Activated T-cell treated with anti-CD3 and anti-CD28 coated beads, Interleukin-2, amount 50 U/mL, for 24 hours (primary cell): ENCODE measurements around the gene MAP4K2.

Source experiments
- DNase-seq: peaks from one replicate; pipeline ENCODE4 v3.0.0-alpha.2; 2020
- H3K27ac Mint-ChIP-seq: 2 replicates; pipeline ENCODE4 v1.8.0; 2020; ENCODE audit warnings: mild to moderate bottlenecking, mixed read lengths
- H3K27me3 Mint-ChIP-seq: 2 replicates; pipeline ENCODE4 v1.8.0; 2020; ENCODE audit warnings: mixed read lengths
- H3K36me3 Mint-ChIP-seq: 2 replicates; pipeline ENCODE4 v1.8.0; 2020; ENCODE audit warnings: low read depth, mixed read lengths
- H3K4me1 Mint-ChIP-seq: 2 replicates; pipeline ENCODE4 v1.8.0; 2020; ENCODE audit warnings: low read depth, mixed read lengths
- H3K4me3 Mint-ChIP-seq: 2 replicates; pipeline ENCODE4 v1.8.0; 2020; ENCODE audit warnings: mild to moderate bottlenecking, moderate library complexity, mixed read lengths
- H3K9me3 Mint-ChIP-seq: 2 replicates; pipeline ENCODE4 v1.8.0; 2020; ENCODE audit warnings: mixed read lengths

Gene MAP4K2

GRCh38 chr11:64744544-64745188 lies 58.3 kb downstream of the MAP4K2 start:
- peak; percentile 53 for DNase-seq
- peaks cover 7% of the 10 kb centered on the region for H3K27me3 Mint-ChIP-seq
- peak overlapping the region; percentile 72 for H3K4me3 Mint-ChIP-seq
- no peaks in the 10 kb centered on the region for H3K9me3 Mint-ChIP-seq
- H3K4me1 Mint-ChIP-seq: peaks cover 30% of the 10 kb centered on the region
- H3K36me3 Mint-ChIP-seq: peaks cover 1% of the 10 kb centered on the region
- H3K27ac Mint-ChIP-seq: peak overlapping the region; percentile 89

GRCh38 chr11:64743591-64744543 lies 59.1 kb downstream of the MAP4K2 start, which contains the start of gene RASGRP2:
RASGRP2 (minus strand) TSS chr11:64744142; CDS start chr11:64742866, 1,276 bp downstream.
- H3K27ac Mint-ChIP-seq: peak within 1 kb of the TSS; percentile 89
- peaks cover 8% of the 10 kb centered on the region for H3K36me3 Mint-ChIP-seq
- DNase-seq: peak; percentile 84
- no peaks in the 10 kb centered on the region for H3K9me3 Mint-ChIP-seq
- peaks cover 7% of the 10 kb centered on the region for H3K27me3 Mint-ChIP-seq
- H3K4me3 Mint-ChIP-seq: peak within 1 kb of the TSS; percentile 72
- peaks cover 33% of the 10 kb centered on the region for H3K4me1 Mint-ChIP-seq

DNA sequence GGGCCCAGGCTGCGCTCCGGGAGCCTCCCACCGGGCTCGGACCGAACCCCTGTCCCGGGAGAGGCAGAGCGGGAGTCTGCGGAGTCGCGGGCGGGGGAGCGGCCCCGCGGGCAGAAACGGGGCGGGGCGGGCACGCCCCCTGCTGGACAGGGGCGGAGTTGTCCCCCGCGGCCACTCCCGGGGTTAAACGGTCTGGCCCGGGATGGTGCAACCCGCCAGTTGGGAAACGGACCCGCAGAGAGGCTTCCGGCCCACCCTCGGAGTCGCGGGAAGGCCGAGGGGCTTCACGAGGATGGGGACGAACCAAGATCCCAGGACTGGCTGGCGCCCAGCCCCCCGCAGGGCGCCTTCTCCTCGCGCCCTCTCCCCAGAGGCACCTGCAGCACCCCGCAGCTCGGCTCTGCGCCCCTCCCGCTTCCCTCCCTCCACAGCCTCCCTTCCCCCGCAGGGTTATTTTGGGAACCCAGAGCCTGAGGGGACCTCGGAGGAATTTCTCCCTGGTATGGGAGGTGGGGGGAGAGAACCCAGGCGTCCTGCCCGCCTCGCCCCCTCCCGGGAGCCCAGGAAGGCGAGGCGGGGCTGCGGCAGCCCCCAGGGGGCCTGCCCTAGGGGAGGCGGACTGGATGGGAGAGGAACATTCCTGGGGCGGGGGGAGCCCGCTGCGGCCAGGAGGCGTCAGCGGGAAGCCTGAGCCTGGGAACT lies 60.0 kb downstream of the MAP4K2 start:
- Mint-ChIP-seq H3K9me3 (no peaks in the 10 kb centered on the region), H3K27ac (no peak overlapping the region), H3K36me3 (peaks cover 8% of the 10 kb centered on the region), H3K27me3 (peaks cover 7% of the 10 kb centered on the region), H3K4me3 (peak overlapping the region; percentile 67), H3K4me1 (peaks cover 34% of the 10 kb centered on the region)
- peak; percentile 90 for DNase-seq

DNA sequence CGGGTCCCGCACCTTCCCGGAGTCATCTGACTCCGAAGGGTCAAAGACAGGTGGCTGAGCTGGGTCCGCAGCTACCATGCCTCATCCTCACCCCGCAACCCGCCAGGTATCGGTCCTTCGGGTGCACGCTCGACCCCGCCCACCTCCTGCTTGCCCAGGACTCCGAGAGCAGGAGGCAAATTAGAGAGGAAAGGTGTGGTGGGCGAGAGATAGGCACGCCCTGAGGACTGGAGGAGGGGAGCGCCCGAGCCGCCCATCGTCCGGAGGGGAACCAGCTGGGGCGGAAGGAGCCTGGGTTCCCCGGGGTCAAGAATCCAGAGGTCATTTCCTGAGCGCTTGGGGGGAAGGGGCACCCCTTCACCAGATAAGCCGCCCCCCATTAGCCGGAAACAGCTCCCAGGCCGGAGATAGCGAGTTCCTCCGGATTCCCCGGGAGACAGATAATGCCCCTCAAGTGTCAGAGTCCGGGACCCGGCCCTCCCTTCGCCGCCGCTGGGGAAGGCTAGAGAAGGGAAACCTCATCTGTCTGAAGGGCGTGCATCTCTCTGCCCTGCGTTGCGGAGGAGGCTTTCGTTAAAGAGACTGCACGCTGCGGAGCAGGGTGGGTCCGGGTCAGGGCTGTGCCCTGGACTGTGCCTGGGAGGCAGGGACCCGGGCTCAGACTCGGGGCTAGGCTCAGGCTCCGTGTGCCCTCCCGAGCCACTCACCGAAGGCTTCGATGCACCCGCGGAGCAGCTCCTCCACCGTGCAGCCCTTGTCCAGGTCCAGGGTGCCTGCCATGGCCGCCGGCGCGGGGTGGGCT lies 60.7 kb downstream of the MAP4K2 start:
- H3K27me3 Mint-ChIP-seq: peaks cover 7% of the 10 kb centered on the region
- H3K27ac Mint-ChIP-seq: no peak overlapping the region
- DNase-seq: no peak
- peaks cover 11% of the 10 kb centered on the region for H3K36me3 Mint-ChIP-seq
- H3K9me3 Mint-ChIP-seq: no peaks in the 10 kb centered on the region
- H3K4me3 Mint-ChIP-seq: peak overlapping the region; percentile 67
- H3K4me1 Mint-ChIP-seq: peaks cover 36% of the 10 kb centered on the region

DNA sequence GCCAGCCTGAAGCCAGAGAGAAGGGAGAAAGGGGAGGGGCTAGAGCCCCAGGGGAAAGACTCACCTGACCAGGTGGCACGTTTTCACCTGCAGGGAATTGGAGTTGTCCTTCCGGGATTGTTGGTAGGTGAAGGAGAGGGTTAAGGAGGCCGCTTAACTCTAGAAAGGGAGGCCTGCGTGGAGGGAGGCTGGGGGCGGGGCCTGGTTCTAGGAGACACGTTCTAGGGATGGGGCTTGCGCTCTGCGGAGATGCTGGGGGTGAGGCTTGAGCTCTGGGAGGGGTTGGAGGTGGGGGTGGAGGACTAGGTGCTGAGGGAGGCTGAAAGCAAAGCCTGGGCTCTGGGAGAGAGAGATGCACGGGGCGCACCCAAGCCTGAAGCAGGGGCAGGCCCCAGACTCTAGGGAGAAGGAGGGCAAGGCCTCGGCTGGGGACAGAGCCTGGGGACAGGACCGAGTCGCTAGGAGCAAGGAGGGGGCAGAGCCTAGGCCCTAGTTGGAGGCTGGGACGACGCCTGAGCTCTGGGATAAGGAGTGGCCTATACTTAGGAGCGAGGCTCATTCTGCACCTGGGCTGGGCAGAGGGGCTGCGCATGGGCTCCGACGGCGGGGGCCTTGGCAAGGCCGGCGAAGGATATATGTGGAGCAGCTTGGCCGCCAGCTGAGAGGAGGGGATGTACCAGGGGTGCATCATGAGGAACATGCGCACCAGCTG lies 61.5 kb downstream of the MAP4K2 start:
- Mint-ChIP-seq H3K36me3 (peaks cover 15% of the 10 kb centered on the region), H3K27ac (no peak overlapping the region), H3K27me3 (peaks cover 7% of the 10 kb centered on the region), H3K9me3 (no peaks in the 10 kb centered on the region), H3K4me1 (peaks cover 36% of the 10 kb centered on the region), H3K4me3 (peak overlapping the region; percentile 67)
- DNase-seq: no peak

GRCh38 chr11:64739871-64740270 lies 63.1 kb downstream of the MAP4K2 start:
- peaks cover 34% of the 10 kb centered on the region for H3K4me1 Mint-ChIP-seq
- peak overlapping the region; percentile 41 for H3K27ac Mint-ChIP-seq
- H3K9me3 Mint-ChIP-seq: no peaks in the 10 kb centered on the region
- no peak for DNase-seq
- H3K4me3 Mint-ChIP-seq: no peak overlapping the region
- H3K27me3 Mint-ChIP-seq: peaks cover 7% of the 10 kb centered on the region
- peaks cover 17% of the 10 kb centered on the region for H3K36me3 Mint-ChIP-seq

DNA sequence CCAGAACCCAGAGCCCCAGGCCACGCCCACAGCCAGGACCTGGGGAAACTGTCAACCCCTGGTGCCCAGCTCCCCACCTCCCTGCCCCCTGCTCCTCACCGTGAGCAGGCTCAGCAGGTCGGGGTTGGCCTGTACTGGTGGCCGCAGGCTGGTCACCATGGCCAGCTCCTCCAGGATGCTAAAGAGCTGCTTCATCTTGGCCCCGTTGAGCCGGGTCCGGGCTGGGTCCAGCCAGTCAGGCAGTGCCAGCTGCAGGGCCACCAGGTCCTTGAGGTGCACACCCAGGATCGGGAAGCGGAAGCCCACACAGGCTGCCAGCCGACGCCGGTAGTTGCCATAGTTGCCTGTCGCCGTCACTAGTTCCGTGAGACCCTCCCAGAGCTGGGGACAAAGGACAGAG lies 66.4 kb downstream of the MAP4K2 start:
- H3K27ac Mint-ChIP-seq: peak overlapping the region; percentile 2
- peaks cover 31% of the 10 kb centered on the region for H3K36me3 Mint-ChIP-seq
- H3K4me1 Mint-ChIP-seq: peaks cover 25% of the 10 kb centered on the region
- H3K27me3 Mint-ChIP-seq: no peaks in the 10 kb centered on the region
- no peaks in the 10 kb centered on the region for H3K9me3 Mint-ChIP-seq
- no peak overlapping the region for H3K4me3 Mint-ChIP-seq
- no peak for DNase-seq

DNA sequence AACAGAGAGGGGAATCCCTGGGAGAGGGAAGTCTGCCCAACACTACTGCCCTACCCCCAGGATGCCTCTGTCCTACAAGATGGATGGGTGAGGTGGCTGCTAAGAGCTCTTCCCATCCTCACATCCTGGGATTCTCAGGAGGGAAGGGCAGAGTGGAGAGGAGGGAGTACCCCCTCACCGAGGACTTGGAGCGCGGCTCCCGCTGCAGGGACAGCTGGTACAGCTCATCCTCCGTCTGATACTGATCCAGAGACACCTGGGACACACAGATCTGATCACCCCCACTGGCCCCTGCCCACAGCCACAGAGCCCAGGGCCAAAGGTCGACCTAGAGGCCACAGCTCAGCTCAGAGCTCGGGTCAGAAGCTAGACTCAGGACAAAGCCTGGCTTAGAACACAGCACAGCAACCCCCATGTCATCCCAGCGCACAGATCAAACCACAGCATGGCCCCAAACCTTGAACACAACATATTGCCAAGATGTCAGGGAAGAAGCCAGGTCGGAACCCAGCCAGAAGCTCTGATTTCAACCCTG lies 67.2 kb downstream of the MAP4K2 start:
- Mint-ChIP-seq H3K27ac (peak overlapping the region; percentile 7), H3K36me3 (peaks cover 31% of the 10 kb centered on the region), H3K27me3 (no peaks in the 10 kb centered on the region), H3K4me3 (no peak overlapping the region), H3K9me3 (no peaks in the 10 kb centered on the region), H3K4me1 (peaks cover 20% of the 10 kb centered on the region)
- no peak for DNase-seq
